ENCODE data around the gene APH1B. TPM values are rescaled to one million over a fixed set of nuclear protein-coding genes. Genes with fewer than 3 reads are reported as not detected.

APH1B gene
- total and polyA plus RNA-seq, 9 of the 15 experiments (the other 6 are each of a cell fraction or from before 2014, with no cell fraction given): 5.1 to 9.7 (median 7.0) TPM

DNA sequence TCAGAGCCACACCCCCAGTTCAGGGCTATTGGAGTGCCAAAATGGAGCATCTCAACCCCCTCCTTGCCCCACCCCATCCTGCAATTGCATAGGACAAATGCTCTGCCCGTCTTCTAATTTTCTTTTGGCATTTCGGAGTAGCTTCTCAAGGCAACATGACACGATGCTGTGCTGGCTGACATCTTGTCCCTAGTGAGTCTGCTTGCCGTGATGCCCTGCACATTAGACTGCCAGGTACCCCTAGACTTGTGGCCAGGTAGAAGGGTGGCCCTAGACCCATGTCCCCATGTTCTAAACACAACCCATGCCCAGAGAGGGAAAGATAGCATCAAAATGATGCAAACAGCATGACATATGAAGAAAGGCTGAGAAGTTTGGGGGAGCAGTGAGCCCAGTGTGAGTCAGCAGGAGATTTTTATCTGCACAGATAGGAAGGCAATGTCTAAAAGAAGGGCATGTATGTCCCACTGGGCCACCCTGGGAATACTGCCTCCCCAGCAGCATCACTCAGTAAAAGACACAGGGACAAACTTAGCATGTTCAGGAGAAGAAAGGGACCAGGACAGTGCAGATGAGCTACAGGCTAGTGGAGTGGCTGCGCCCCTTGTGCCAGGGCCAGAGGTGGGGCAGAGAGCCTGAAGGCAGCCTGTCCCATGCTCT lies 67.5 kb downstream of the APH1B start (continued):
- TF ChIP-seq HCFC1 (IDR thresholded peaks at IDR 0.05; ENCODE audit: low read depth, low read length) (no peak), XRCC4 (IDR thresholded peaks at IDR 0.05; ENCODE audit: extremely low read depth, insufficient read depth, insufficient read length) (no peak), L3MBTL2 (IDR thresholded peaks at IDR 0.05) (peak; percentile 64), SMARCA4 (IDR thresholded peaks at IDR 0.05) (peak; percentile 97), ETV1 (tag; conservative IDR thresholded peaks at IDR 0.05; ENCODE audit: low read depth) (0 out of 2 replicates have a peak, but pooled peaks have one; percentile 14), MGA (IDR thresholded peaks at IDR 0.05) (no peak; the same call in 1 of the 2 replicates), NCOR1 (IDR thresholded peaks at IDR 0.05) (no peak), FOXM1 (IDR thresholded peaks at IDR 0.05; ENCODE audit: low read depth) (no peak), FOXM1 (CRISPR knock-in tag; IDR thresholded peaks at IDR 0.05; ENCODE audit: low read depth) (no peak), GTF2F1 (IDR thresholded peaks at IDR 0.05; ENCODE audit: low read depth, low read length) (no peak), CEBPG (CRISPR knock-in tag; IDR thresholded peaks at IDR 0.05) (peak; percentile 96), CEBPG (tag; conservative IDR thresholded peaks at IDR 0.05 in 1 of 2, IDR thresholded peaks at IDR 0.05 in 1 of 2) (peak; percentile 97), FUS (optimal IDR thresholded peaks at IDR 0.05; ENCODE audit: low read depth, low read length) (no peak), RFX7 (CRISPR knock-in tag; IDR thresholded peaks at IDR 0.05) (no peak), ZNF134 (CRISPR knock-in tag; conservative IDR thresholded peaks at IDR 0.05) (0 out of 2 replicates have a peak, but pooled peaks have one; percentile 47), THRAP3 (IDR thresholded peaks at IDR 0.05; ENCODE audit: borderline replicate concordance) (no peak), USF1 (CRISPR knock-in tag; IDR thresholded peaks at IDR 0.05) (no peak), RAD21 (CRISPR knock-in tag; conservative IDR thresholded peaks at IDR 0.05 in 1 of 2, IDR thresholded peaks at IDR 0.05 in 1 of 2) (peak in 1 of 2 experiments; percentile 12; a peak in 1 of 4 replicates)
